ENCODE measurements around the gene MDH1B. TPM values are rescaled to one million over a fixed set of nuclear protein-coding genes. Genes with fewer than 3 reads are reported as not detected.

Gene MDH1B
- total RNA-seq, 1 experiment from 2014 or later, result 2.2 TPM

DNA sequence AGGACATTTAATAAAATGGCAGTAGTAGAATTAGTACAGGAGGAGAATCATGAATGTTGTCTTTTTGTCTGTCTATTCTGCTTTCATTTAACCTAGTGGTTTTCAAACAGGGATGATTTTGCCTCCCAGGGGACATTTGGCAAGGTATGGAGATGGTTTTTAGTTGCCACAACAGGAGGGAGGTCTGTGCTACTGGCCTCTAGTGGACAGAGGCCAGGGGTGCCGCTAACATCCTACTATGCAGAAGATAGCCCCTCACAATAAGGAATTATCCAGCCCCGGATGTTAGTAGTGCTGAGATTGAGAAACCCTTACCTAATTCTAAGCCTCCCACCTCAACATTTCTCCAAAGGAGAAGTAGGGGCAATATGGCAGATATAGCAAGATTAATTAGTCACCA, 18.6 kb upstream of the MDH1B start:
- in situ Hi-C loops (cut with HindIII; ENCODE audit: low pct_unique_long_range_greater_than_20kb, low sequenced_read_pairs), result no loop called here
- peak; percentile 65 for DNase-seq (ENCODE audit: low read depth, low spot score)

DNA sequence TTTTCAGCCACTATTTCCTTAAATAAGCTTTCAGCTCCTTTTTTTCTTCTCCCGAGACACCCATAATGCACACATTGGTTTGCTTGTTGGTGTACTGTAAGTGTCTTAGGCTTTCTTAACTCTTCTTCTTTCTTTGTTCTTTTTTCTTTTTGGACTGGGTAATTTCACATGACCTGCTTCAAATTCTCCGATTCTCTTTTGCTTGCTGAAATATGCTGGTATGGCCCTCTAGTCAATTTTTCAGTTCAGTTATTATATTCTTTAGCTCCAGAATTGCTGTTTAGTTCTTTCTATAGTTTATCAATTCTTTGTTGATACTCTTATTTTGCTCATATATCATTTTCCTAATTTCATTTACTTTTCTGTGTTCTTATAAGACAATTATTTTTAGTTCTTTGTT, 15.5 kb upstream of the MDH1B start:
- in situ Hi-C loops (cut with HindIII; ENCODE audit: low pct_unique_long_range_greater_than_20kb, low sequenced_read_pairs), result no loop called here
- DNase-seq (ENCODE audit: low read depth, low spot score), result no peak

GRCh38 chr2:206776432-206776831, 11.3 kb upstream of the MDH1B start:
- in situ Hi-C loops (cut with HindIII; ENCODE audit: low pct_unique_long_range_greater_than_20kb, low sequenced_read_pairs), result no loop called here
- DNase-seq (ENCODE audit: low read depth, low spot score), result no peak

GRCh38 chr2:206774871-206775270, 9.7 kb upstream of the MDH1B start:
- in situ Hi-C loops (cut with HindIII; ENCODE audit: low pct_unique_long_range_greater_than_20kb, low sequenced_read_pairs), result no loop called here

DNA sequence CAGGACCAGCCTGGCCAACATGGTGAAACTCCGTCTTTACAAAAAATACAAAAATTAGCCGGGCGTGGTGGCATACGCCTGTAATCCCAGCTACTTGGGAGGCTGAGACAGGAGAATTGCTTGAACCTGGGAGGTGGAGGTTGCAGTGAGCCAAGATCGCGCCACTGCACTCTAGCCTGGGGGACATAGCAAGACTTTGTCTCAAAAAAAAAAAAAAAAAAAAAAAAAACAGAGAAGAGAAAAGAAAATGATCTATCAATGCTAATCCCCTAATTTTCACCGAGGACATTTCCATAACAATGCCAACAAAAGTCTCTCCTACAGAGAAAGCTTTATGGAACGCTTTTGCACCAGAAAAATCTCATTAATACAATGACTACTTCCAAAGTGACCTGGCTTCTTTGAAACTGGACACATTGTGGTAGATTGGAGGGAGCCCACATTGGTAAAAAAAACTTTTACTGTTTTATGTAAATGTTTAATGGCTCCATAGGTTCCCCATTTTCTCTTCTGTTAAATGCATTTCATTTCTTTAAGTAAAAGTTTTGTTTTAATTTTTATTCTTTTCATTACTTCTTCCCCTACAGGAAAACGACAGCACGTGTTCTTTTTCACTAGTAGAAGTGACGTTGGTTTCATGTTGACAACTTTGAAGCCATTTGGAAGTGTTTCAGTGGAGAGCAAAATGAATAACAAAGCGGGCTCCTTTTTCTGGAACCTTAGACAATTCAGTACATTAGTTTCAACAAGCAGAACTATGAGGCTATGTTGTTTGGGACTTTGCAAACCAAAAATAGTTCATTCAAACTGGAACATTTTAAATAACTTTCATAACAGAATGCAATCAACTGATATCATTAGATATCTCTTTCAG, 1.2 kb upstream of the MDH1B start:
- in situ Hi-C loops (cut with HindIII; ENCODE audit: low pct_unique_long_range_greater_than_20kb, low sequenced_read_pairs), result no loop called here

More at GRCh38 chr2:206774871-206775270, 9.7 kb upstream of the MDH1B start:
- DNase-seq (ENCODE audit: low read depth, low spot score), result peak; percentile 96

GRCh38 chr2:206764673-206765241, 371 bp downstream of the MDH1B start:
- DNase-seq (ENCODE audit: low read depth, low spot score), result no peak
- in situ Hi-C loops (cut with HindIII; ENCODE audit: low pct_unique_long_range_greater_than_20kb, low sequenced_read_pairs), result no loop called here

More for the DNA sequence above, 1.2 kb upstream of the MDH1B start:
- DNase-seq (ENCODE audit: low read depth, low spot score), result no peak

- in situ Hi-C loops (cut with HindIII; ENCODE audit: low pct_unique_long_range_greater_than_20kb, low sequenced_read_pairs), result no loop called here
Observed at GRCh38 chr2:206756816-206757215, 8.3 kb downstream of the MDH1B start.

DNA sequence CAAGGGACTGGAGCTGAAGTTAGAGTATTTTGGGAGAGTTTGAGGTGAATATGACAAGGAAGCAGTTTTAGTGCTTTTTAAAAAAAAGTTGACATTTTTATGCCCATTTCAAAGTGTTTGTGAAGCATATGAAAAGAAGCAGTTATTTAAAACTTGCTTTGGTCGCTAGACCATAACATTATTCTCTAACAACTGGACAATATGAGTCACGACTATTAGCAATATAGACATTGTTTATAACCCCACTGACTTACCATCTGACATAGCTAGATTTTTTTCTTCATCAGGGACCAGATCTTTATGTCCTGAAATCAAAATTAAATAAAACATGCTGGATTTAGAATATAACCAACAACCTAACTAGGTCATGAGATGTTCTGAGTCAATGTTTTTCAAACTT, 24.3 kb downstream of the MDH1B start:
- in situ Hi-C loops (cut with HindIII; ENCODE audit: low pct_unique_long_range_greater_than_20kb, low sequenced_read_pairs), result no loop called here
- DNase-seq (ENCODE audit: low read depth, low spot score), result no peak

More at GRCh38 chr2:206756816-206757215, 8.3 kb downstream of the MDH1B start:
- DNase-seq (ENCODE audit: low read depth, low spot score), result no peak

- no peak for DNase-seq (ENCODE audit: low read depth, low spot score)
- in situ Hi-C loops (cut with HindIII; ENCODE audit: low pct_unique_long_range_greater_than_20kb, low sequenced_read_pairs), result no loop called here
Observed at GRCh38 chr2:206739271-206739670, 25.9 kb downstream of the MDH1B start.

- no peak for DNase-seq (ENCODE audit: low read depth, low spot score)
- in situ Hi-C loops (cut with HindIII; ENCODE audit: low pct_unique_long_range_greater_than_20kb, low sequenced_read_pairs), result no loop called here
Observed at GRCh38 chr2:206736935-206737334, 28.2 kb downstream of the MDH1B start.

DNA sequence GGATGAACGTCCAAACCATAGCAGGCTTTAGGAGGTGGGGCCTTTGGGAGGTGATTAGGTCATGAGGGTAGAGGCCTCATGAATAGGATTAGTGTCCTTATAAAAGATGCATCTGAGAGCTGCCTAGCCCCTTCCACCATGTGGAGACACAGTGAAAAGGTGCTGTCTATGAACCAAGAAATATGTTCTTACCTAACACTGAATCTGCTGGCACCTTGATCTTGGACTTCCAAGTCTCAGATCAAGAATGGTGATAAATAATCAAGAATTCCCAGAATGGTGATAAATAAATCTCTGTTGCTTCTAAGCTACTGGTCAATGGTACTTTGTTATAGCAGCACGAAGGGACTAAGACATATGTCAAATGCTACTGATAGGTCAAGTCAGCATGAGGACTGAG, 31.8 kb downstream of the MDH1B start:
- in situ Hi-C loops (cut with HindIII; ENCODE audit: low pct_unique_long_range_greater_than_20kb, low sequenced_read_pairs), result no loop called here

GRCh38 chr2:206728277-206729199, 36.6 kb downstream of the MDH1B start:
- DNase-seq (ENCODE audit: low read depth, low spot score), result peak; percentile 54
- in situ Hi-C loops (cut with HindIII; ENCODE audit: low pct_unique_long_range_greater_than_20kb, low sequenced_read_pairs), result no loop called here

More for the DNA sequence above, 31.8 kb downstream of the MDH1B start:
- DNase-seq (ENCODE audit: low read depth, low spot score), result no peak

GRCh38 chr2:206727287-206727686, 37.8 kb downstream of the MDH1B start:
- no peak for DNase-seq (ENCODE audit: low read depth, low spot score)
- in situ Hi-C loops (cut with HindIII; ENCODE audit: low pct_unique_long_range_greater_than_20kb, low sequenced_read_pairs), result no loop called here

GRCh38 chr2:206723288-206723687, 41.8 kb downstream of the MDH1B start:
- DNase-seq (ENCODE audit: low read depth, low spot score), result no peak
- in situ Hi-C loops (cut with HindIII; ENCODE audit: low pct_unique_long_range_greater_than_20kb, low sequenced_read_pairs), result no loop called here

DNA sequence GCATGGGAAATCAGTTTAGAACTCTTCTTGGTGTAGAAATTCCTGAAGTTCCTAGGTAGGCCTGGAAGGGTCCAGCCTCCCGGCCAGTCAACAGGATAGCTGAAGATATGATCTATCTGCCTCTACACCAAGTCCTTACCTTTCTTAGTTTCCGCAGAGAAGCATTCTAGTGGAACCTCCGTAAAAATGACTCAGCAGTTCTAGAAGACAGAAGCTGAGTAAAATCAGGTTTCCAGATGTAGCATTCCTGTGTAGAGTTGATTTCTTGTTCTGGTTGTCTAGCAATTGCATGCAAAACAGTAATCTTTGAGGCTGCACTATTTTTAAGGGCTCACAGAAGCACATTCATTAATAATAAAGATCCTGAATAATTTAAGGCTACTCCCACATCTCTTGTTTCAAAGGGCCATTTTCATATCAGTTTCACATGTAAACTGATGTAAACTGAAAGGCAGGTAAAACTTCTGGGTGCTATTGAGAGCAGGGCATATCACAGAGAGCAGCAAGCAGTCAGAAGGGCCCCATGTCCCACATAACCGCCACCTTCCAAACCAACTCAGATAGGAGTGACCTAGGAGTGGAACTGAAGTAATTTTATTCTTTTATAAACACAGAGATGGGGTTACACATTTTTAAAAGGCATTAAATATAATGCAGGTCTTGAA, 43.7 kb downstream of the MDH1B start:
- in situ Hi-C loops (cut with HindIII; ENCODE audit: low pct_unique_long_range_greater_than_20kb, low sequenced_read_pairs), result no loop called here
- DNase-seq (ENCODE audit: low read depth, low spot score), result no peak

GRCh38 chr2:206718296-206718695, 46.8 kb downstream of the MDH1B start, which contains the start of gene DYTN:
Gene DYTN, minus strand, starts transcription at chr2:206718396. Its CDS starts 117 bp downstream, at chr2:206718279.
- DNase-seq (ENCODE audit: low read depth, low spot score), result no peak
- in situ Hi-C loops (cut with HindIII; ENCODE audit: low pct_unique_long_range_greater_than_20kb, low sequenced_read_pairs), result no loop called here

GRCh38 chr2:206716623-206717022, 48.5 kb downstream of the MDH1B start:
- in situ Hi-C loops (cut with HindIII; ENCODE audit: low pct_unique_long_range_greater_than_20kb, low sequenced_read_pairs), result no loop called here
- DNase-seq (ENCODE audit: low read depth, low spot score), result no peak
